GM23338 (cell line): ENCODE data around the gene ZBTB20.

Experiments used
- POLR2AphosphoS5 ChIP-seq: IDR thresholded peaks from 2 replicates; pipeline ENCODE4 v1.6.1; 2016; ENCODE audit warnings: antibody characterized with exemption, low read depth
- TF ChIP-seq, protein P1 (sequence below), 2 experiments: fragments of 200-600 bp in 1 of 2; sonication (generic) in 1 of 2; conservative IDR thresholded peaks; 2 replicates each; pipeline versions ENCODE4 v1.5.1 to v1.6.1; 2016 to 2017; ENCODE audit warnings: antibody characterized with exemption in 2 of 2, low read depth in 2 of 2, mild to moderate bottlenecking in 2 of 2, moderate library complexity in 1 of 2

GRCh38 chr3:114551770-114552526 lies 595.1 kb downstream of the ZBTB20 start:
- no peak for TF ChIP-seq POLR2AphosphoS5
- TF ChIP-seq, protein P1, sequence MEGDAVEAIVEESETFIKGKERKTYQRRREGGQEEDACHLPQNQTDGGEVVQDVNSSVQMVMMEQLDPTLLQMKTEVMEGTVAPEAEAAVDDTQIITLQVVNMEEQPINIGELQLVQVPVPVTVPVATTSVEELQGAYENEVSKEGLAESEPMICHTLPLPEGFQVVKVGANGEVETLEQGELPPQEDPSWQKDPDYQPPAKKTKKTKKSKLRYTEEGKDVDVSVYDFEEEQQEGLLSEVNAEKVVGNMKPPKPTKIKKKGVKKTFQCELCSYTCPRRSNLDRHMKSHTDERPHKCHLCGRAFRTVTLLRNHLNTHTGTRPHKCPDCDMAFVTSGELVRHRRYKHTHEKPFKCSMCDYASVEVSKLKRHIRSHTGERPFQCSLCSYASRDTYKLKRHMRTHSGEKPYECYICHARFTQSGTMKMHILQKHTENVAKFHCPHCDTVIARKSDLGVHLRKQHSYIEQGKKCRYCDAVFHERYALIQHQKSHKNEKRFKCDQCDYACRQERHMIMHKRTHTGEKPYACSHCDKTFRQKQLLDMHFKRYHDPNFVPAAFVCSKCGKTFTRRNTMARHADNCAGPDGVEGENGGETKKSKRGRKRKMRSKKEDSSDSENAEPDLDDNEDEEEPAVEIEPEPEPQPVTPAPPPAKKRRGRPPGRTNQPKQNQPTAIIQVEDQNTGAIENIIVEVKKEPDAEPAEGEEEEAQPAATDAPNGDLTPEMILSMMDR (conservative IDR thresholded peaks at IDR 0.05; ENCODE audit: low read depth in 2 of 2), result no peak
